Spinal cord (tissue), 4 donors: ENCODE results near the gene EXOSC1. TPM values are rescaled to one million over a fixed set of nuclear protein-coding genes. Genes with fewer than 3 reads are reported as not detected.

Experiments
- polyA plus RNA-seq, 2 donors: library from polyadenylated mRNA; unstranded; fragments of 120-200 nt; gene quantifications; one replicate each; pipeline ENCODE4 v1.2.1, GENCODE V29; 2013; ENCODE audit not compliant: insufficient read length in 2 of 2
- small RNA-seq: library from RNA; depleted of rRNA; stranded (forward); fragments of <200 nt; gene quantifications from one replicate; pipeline ENCODE3, GENCODE V24; 2014; ENCODE audit warnings: low replicate concordance
- total RNA-seq, 2 donors: library from RNA; depleted of rRNA in 1 of 2; stranded (reverse); fragments of 120-200 nt in 1 of 2; fragments of >200 nt in 1 of 2; gene quantifications; one replicate each; pipeline versions ENCODE4 v1.2.3 to v1.2.4, GENCODE V29; 2013 to 2014

The EXOSC1 gene
- total and polyA plus RNA-seq, 4 donors = 28.8 to 47.9 (median 33.9) TPM

Small RNA genes within 50 kb of the gene (small RNA-seq; reads per million reads assigned to genes)
- not detected for gene RF00019

Other genes starting within 250 kb of the EXOSC1 start
- gene ARHGAP19, start 153.4 kb downstream of the EXOSC1 start, total RNA-seq = 10 to 100 TPM; 17.4 to 35.5 TPM
- gene ARHGAP19, start 153.4 kb downstream of the EXOSC1 start, polyA plus RNA-seq = 10 to 100 TPM; 11.6 to 16.4 TPM
- gene FRAT1, start 126.7 kb downstream of the EXOSC1 start, total RNA-seq = 1 to 10 TPM; 2.6 to 3.0 TPM
- 1 to 10 TPM; 7.3 to 8.1 TPM for gene FRAT1, start 126.7 kb downstream of the EXOSC1 start, polyA plus RNA-seq
- 10 to 100 TPM in 1 of 2 donors, 1 to 10 TPM in 1; 8.1 to 10.5 TPM for gene FRAT2, start 111.3 kb downstream of the EXOSC1 start, total RNA-seq
- 10 to 100 TPM; 11.2 to 11.6 TPM for gene FRAT2, start 111.3 kb downstream of the EXOSC1 start, polyA plus RNA-seq
- gene RRP12, start 44.7 kb downstream of the EXOSC1 start, total RNA-seq = 10 to 100 TPM in 1 of 2 donors, 1 to 10 TPM in 1; 9.7 to 18.0 TPM
- 10 to 100 TPM; 20.9 to 28.3 TPM for gene RRP12, start 44.7 kb downstream of the EXOSC1 start, polyA plus RNA-seq
- gene PGAM1, start 19.8 kb downstream of the EXOSC1 start, total RNA-seq = 100 to 1,000 TPM; 217 to 302 TPM
- 100 to 1,000 TPM; 381 to 404 TPM for gene PGAM1, start 19.8 kb downstream of the EXOSC1 start, polyA plus RNA-seq
- 10 to 100 TPM; 18.1 to 44.5 TPM for gene ZDHHC16, start 169 bp upstream of the EXOSC1 start, total RNA-seq
- gene ZDHHC16, start 169 bp upstream of the EXOSC1 start, polyA plus RNA-seq = 10 to 100 TPM; 46.8 to 52.9 TPM
- gene MMS19, start 52.4 kb upstream of the EXOSC1 start, total RNA-seq = 10 to 100 TPM; 63.6 to 68.9 TPM
- 10 to 100 TPM; 68.9 to 84.3 TPM for gene MMS19, start 52.4 kb upstream of the EXOSC1 start, polyA plus RNA-seq
- 10 to 100 TPM in 1 of 2 donors, 1 to 10 TPM in 1; 4.6 to 11.3 TPM for gene UBTD1, start 52.9 kb upstream of the EXOSC1 start, total RNA-seq
- gene UBTD1, start 52.9 kb upstream of the EXOSC1 start, polyA plus RNA-seq = 10 to 100 TPM; 15.3 to 16.4 TPM
- under 1 TPM; 0.44 to 0.89 TPM for gene ANKRD2, start 126.8 kb upstream of the EXOSC1 start, total RNA-seq
- 1 to 10 TPM in 1 of 2 donors, under 1 TPM in 1; 0.71 to 1.4 TPM for gene ANKRD2, start 126.8 kb upstream of the EXOSC1 start, polyA plus RNA-seq
- 1 to 10 TPM; 3.1 to 4.0 TPM for gene HOGA1, start 138.4 kb upstream of the EXOSC1 start, total RNA-seq
- gene HOGA1, start 138.4 kb upstream of the EXOSC1 start, polyA plus RNA-seq = 1 to 10 TPM; 2.6 to 4.0 TPM
- under 1 TPM in 1 of 2 donors, not detected in 1; 0.50 TPM for gene C10orf62, start 143.7 kb upstream of the EXOSC1 start, total RNA-seq
- under 1 TPM in 1 of 2 donors, not detected in 1; 0.26 TPM for gene C10orf62, start 143.7 kb upstream of the EXOSC1 start, polyA plus RNA-seq
- gene MORN4, start 187.5 kb upstream of the EXOSC1 start, total RNA-seq = 10 to 100 TPM; 19.2 to 27.8 TPM
- gene MORN4, start 187.5 kb upstream of the EXOSC1 start, polyA plus RNA-seq = 10 to 100 TPM; 44.0 to 45.7 TPM
- 10 to 100 TPM; 17.1 to 17.7 TPM for gene PI4K2A, start 194.7 kb upstream of the EXOSC1 start, total RNA-seq
- gene PI4K2A, start 194.7 kb upstream of the EXOSC1 start, polyA plus RNA-seq = 10 to 100 TPM; 20.4 to 21.2 TPM
- 10 to 100 TPM; 11.6 to 18.7 TPM for gene AVPI1, start 241.2 kb upstream of the EXOSC1 start, total RNA-seq
- 10 to 100 TPM in 1 of 2 donors, 1 to 10 TPM in 1; 8.2 to 15.2 TPM for gene AVPI1, start 241.2 kb upstream of the EXOSC1 start, polyA plus RNA-seq